GM12872 (cell line): ENCODE results near the gene STRIT1.

Experiments used
- CTCF ChIP-seq: IDR thresholded peaks from 3 replicates; pipeline ENCODE4 v1.5.1; 2011; ENCODE audit warnings: low read depth, mild to moderate bottlenecking, low read length, moderate library complexity; ENCODE audit not compliant: insufficient read depth

The STRIT1 gene

GRCh38 chr3:155242342-155242741 lies 51.1 kb downstream of the STRIT1 start:
- no peak for TF ChIP-seq CTCF

DNA sequence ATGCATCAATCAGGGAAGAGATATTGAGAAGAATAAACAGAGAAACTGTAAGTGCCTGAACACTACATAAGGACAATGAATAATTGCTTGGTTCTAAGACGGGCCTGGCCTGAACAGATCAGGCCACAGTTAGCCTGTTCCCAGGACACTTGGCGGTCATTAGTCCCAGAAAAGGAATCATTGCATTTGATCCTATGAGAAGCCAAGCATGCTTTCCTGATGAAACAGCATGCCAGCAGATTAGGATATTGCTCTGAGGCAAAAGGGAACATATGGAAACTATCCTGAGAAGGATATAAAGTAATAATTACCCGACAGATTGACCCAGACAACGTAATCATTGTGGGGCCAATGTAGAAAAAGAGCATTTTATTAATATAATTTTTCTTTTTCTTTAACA lies 51.9 kb downstream of the STRIT1 start:
- no peak for TF ChIP-seq CTCF
